DND-41 (cell line): Measurements from ENCODE around the gene VPS37C.

ENCODE experiments used
- CTCF ChIP-seq: IDR thresholded peaks from 2 replicates; pipeline ENCODE4 v1.5.1; 2012; ENCODE audit warnings: borderline replicate concordance, low read length, moderate library complexity, mild to moderate bottlenecking; ENCODE audit not compliant: poor library complexity, severe bottlenecking; ENCODE audit errors: extremely low read depth
- EZH2 ChIP-seq: IDR thresholded peaks from 3 replicates; pipeline ENCODE4 v1.6.1; 2012; ENCODE audit warnings: borderline replicate concordance, low read depth, mild to moderate bottlenecking, moderate library complexity, low read length, inconsistent platforms; ENCODE audit not compliant: severe bottlenecking

GRCh38 chr11:61198948-61199523, 37.8 kb upstream of the VPS37C start:
- TF ChIP-seq CTCF (no peak), EZH2 (no peak)
